H1 (cell line): ENCODE measurements around the gene TPBGL. TPM values are rescaled to one million over a fixed set of nuclear protein-coding genes. Genes with fewer than 3 reads are reported as not detected.

ENCODE experiments used
- ASH2L ChIP-seq: fragments of 200-600, 300-600 bp; sonication (generic); IDR thresholded peaks from one replicate; pipeline ENCODE4 v1.7.1; 2017; ENCODE audit warnings: low read length
- CHD2 ChIP-seq: IDR thresholded peaks from 2 replicates; pipeline ENCODE4 v1.6.1; 2012; ENCODE audit warnings: low read length, improper control_type of control experiment
- EGR1 ChIP-seq: IDR thresholded peaks from 2 replicates; pipeline ENCODE4 v1.6.1; 2011; ENCODE audit warnings: low read depth, low read length, borderline replicate concordance
- HDAC6 ChIP-seq: IDR thresholded peaks from one replicate; pipeline ENCODE4 v1.7.1; 2012; ENCODE audit warnings: low read depth, mild to moderate bottlenecking, inconsistent platforms, low read length, moderate library complexity
- JUN ChIP-seq: IDR thresholded peaks from 2 replicates; pipeline ENCODE4 v1.6.1; 2011; ENCODE audit warnings: low read depth, mild to moderate bottlenecking, improper control_type of control experiment, low read length
- KDM5A ChIP-seq: fragments of 200-600 bp; IDR thresholded peaks from 2 replicates; pipeline ENCODE4 v1.7.1; 2012; ENCODE audit warnings: mild to moderate bottlenecking, low read length, inconsistent platforms, mixed read lengths
- RFX5 ChIP-seq: IDR thresholded peaks from 2 replicates; pipeline ENCODE4 v1.6.1; 2011; ENCODE audit warnings: low read depth, low read length, improper control_type of control experiment, borderline replicate concordance
- TAF7 ChIP-seq: optimal IDR thresholded peaks from 2 replicates; pipeline ENCODE3; 2011; ENCODE audit warnings: low read depth, mild to moderate bottlenecking, inconsistent platforms, low read length, moderate library complexity, borderline replicate concordance
- polyA plus RNA-seq, 7 experiments: library from polyadenylated mRNA; depleted of rRNA in 3 of 7; stranded (reverse) in 5 of 7; unstranded in 2 of 7; fragments of >200 nt in 5 of 7; fragments of 200-250 nt in 2 of 7; gene quantifications; 1 replicate in 5 of 7; 2 replicates in 1 of 7; 4 replicates in 1 of 7; pipeline versions ENCODE4 v1.2.1 to v1.2.3, GENCODE V29; 2011 to 2013; ENCODE audit warnings: missing spikeins in 2 of 7, mixed read lengths in 2 of 7
- total RNA-seq: library from RNA; stranded (reverse); fragmentation: NEBNext Ultra II Directional; extraction: Animal tissue kit (Norgen Biotek cat#: 25700); gene quantifications from 2 replicates; pipeline ENCODE4 v1.2.1, GENCODE V29; 2021

Gene TPBGL
- total and polyA plus RNA-seq, 2 of the 8 experiments (the other 6 are each of a cell fraction or from before 2014, with no cell fraction given), result 0.26 to 0.37 TPM

DNA sequence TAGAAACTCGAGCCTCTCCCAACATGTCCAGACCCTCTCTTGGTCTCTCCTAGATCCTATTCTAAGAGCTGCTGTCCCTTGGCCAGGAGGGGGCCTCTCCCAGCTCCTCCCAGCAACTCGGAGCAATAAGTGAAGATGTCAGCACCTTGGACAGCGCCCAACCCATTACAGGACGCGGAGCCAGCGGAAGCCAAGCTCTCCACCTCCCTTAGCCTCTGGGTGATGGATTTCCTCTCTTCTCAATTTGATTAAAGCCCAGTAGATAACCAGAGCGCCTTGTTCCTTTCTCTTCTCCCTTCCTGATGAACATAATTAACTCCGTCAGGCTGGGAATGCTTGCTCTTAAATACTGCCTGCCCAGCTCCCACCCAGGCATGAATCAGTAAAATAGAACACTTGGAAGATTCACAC, 26.2 kb upstream of the TPBGL start (continued):
- no peak for TF ChIP-seq CHD2
- no peak for TF ChIP-seq JUN
- TF ChIP-seq EGR1, result no peak
- TF ChIP-seq TAF7, result peak; percentile 19
- TF ChIP-seq KDM5A, result no peak
- TF ChIP-seq HDAC6, result no peak
- TF ChIP-seq RFX5, result no peak
- no peak for TF ChIP-seq ASH2L
- TF ChIP-seq, all 59 proteins: peak for 6
